ENCODE results near the gene ALS2CL.

The ALS2CL gene

GRCh38 chr3:46679681-46680080 is 13.8 kb downstream of the ALS2CL start:
- H3K4me1 ChIP-seq (ENCODE audit: control insufficient read depth in 5 of 5, insufficient read depth in 5 of 5, low read length in 5 of 5): peaks cover 0 to 22% (median 5%) of the 10 kb centered on the region in 5 donors
- H3K27me3 ChIP-seq (ENCODE audit: control insufficient read depth in 5 of 5, insufficient read depth in 4 of 5, low read length in 5 of 5): no peaks in the 10 kb centered on the region
- peaks cover 0 to 81% (median 32%) of the 10 kb centered on the region in 5 donors for H3K36me3 ChIP-seq (ENCODE audit: control insufficient read depth in 5 of 5, insufficient read depth in 5 of 5, low read length in 5 of 5)
- H3K9ac ChIP-seq (ENCODE audit: low read length in 5 of 5): no peak overlapping the region
- H3K9me3 ChIP-seq (ENCODE audit: control insufficient read depth in 5 of 5, low read length in 5 of 5): no peaks in the 10 kb centered on the region
- H3K27ac ChIP-seq (ENCODE audit: low read depth, low read length): no peak overlapping the region
- no peak overlapping the region for H3K4me3 ChIP-seq (ENCODE audit: low read depth in 1 of 5, low read length in 5 of 5)

DNA sequence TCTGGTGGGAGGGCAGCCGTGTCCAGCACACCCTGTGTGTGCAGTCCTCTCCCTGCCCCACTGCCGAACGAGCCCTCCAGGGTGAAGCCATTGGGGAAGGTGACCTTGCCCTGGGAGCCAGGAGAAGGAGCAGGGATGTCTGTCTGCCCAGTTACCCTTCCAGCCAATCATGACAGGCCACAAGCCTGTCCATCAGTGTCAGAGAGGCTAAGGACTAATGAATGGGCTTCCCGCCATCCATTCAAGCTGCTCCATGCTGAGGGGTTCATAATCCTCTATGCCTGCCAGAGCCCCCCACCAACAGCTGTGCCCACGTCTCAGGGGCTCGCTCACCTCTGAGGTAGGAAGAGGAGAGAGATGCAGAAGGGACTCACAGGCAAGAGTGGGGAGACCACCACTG is 15.2 kb downstream of the ALS2CL start:
- Histone ChIP-seq H3K4me1 (ENCODE audit: control insufficient read depth in 5 of 5, insufficient read depth in 5 of 5, low read length in 5 of 5) (peaks cover 0 to 22% (median 5%) of the 10 kb centered on the region in 5 donors), H3K9me3 (ENCODE audit: control insufficient read depth in 5 of 5, low read length in 5 of 5) (no peaks in the 10 kb centered on the region), H3K27me3 (ENCODE audit: control insufficient read depth in 5 of 5, insufficient read depth in 4 of 5, low read length in 5 of 5) (no peaks in the 10 kb centered on the region), H3K9ac (ENCODE audit: low read length in 5 of 5) (no peak overlapping the region), H3K27ac (ENCODE audit: low read depth, low read length) (no peak overlapping the region), H3K36me3 (ENCODE audit: control insufficient read depth in 5 of 5, insufficient read depth in 5 of 5, low read length in 5 of 5) (peaks cover 0 to 81% (median 36%) of the 10 kb centered on the region in 5 donors), H3K4me3 (ENCODE audit: low read depth in 1 of 5, low read length in 5 of 5) (no peak overlapping the region)

- Histone ChIP-seq H3K27ac (ENCODE audit: low read depth, low read length) (no peak overlapping the region), H3K9ac (ENCODE audit: low read length in 5 of 5) (no peak overlapping the region), H3K36me3 (ENCODE audit: control insufficient read depth in 5 of 5, insufficient read depth in 5 of 5, low read length in 5 of 5) (peaks cover 0 to 78% (median 39%) of the 10 kb centered on the region in 5 donors), H3K9me3 (ENCODE audit: control insufficient read depth in 5 of 5, low read length in 5 of 5) (no peaks in the 10 kb centered on the region), H3K4me1 (ENCODE audit: control insufficient read depth in 5 of 5, insufficient read depth in 5 of 5, low read length in 5 of 5) (peaks cover 0 to 19% (median 5%) of the 10 kb centered on the region in 5 donors), H3K4me3 (ENCODE audit: low read depth in 1 of 5, low read length in 5 of 5) (no peak overlapping the region), H3K27me3 (ENCODE audit: control insufficient read depth in 5 of 5, insufficient read depth in 4 of 5, low read length in 5 of 5) (no peaks in the 10 kb centered on the region)
Measured at GRCh38 chr3:46677411-46677726, 16.1 kb downstream of the ALS2CL start.

- no peak overlapping the region for H3K27ac ChIP-seq (ENCODE audit: low read depth, low read length)
- peaks cover 0 to 76% (median 41%) of the 10 kb centered on the region in 5 donors for H3K36me3 ChIP-seq (ENCODE audit: control insufficient read depth in 5 of 5, insufficient read depth in 5 of 5, low read length in 5 of 5)
- no peak overlapping the region for H3K9ac ChIP-seq (ENCODE audit: low read length in 5 of 5)
- no peak overlapping the region for H3K4me3 ChIP-seq (ENCODE audit: low read depth in 1 of 5, low read length in 5 of 5)
- no peaks in the 10 kb centered on the region for H3K9me3 ChIP-seq (ENCODE audit: control insufficient read depth in 5 of 5, low read length in 5 of 5)
- peaks cover 0 to 15% (median 5%) of the 10 kb centered on the region in 5 donors for H3K4me1 ChIP-seq (ENCODE audit: control insufficient read depth in 5 of 5, insufficient read depth in 5 of 5, low read length in 5 of 5)
- H3K27me3 ChIP-seq (ENCODE audit: control insufficient read depth in 5 of 5, insufficient read depth in 4 of 5, low read length in 5 of 5): no peaks in the 10 kb centered on the region
Measured at GRCh38 chr3:46676601-46677410, 16.7 kb downstream of the ALS2CL start.

DNA sequence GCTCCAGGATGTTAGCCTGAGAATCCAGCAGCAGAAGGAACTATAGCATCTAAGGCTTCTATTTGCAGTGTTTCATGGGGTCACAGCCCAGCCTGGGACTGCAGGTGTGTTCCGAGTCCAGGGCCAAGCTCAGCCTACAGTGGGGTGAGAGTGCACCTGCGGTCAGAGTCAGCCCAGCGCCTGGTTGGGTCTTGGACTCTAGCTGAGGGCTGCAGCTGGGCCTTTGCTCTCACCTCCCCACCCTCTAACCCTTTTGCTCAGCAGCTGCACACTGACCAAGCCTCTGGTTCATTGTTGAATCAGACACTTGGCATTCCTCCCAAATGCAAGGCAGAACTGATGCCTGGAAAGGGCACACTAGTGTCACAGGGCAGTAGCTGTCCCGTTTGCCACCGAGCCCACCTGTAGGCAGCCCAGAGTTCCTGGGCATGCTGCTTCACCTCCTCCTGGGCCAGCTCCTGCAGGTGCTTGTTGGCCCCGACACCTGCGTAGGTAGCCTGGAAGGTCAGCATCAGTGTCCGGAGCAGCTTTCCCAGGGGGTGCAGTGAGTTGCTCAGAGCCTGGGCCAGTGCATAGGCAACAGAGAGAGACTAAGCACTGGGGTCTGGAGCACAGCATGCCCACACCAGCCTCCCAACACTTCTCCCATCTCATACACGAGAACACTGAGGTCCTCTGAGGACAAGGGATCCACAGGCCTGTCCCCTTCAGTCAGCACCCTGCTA is 17.5 kb downstream of the ALS2CL start:
- Histone ChIP-seq H3K4me3 (ENCODE audit: low read depth in 1 of 5, low read length in 5 of 5) (no peak overlapping the region), H3K9ac (ENCODE audit: low read length in 5 of 5) (no peak overlapping the region), H3K4me1 (ENCODE audit: control insufficient read depth in 5 of 5, insufficient read depth in 5 of 5, low read length in 5 of 5) (peaks cover 0 to 11% (median 5%) of the 10 kb centered on the region in 5 donors), H3K27ac (ENCODE audit: low read depth, low read length) (no peak overlapping the region), H3K9me3 (ENCODE audit: control insufficient read depth in 5 of 5, low read length in 5 of 5) (no peaks in the 10 kb centered on the region), H3K36me3 (ENCODE audit: control insufficient read depth in 5 of 5, insufficient read depth in 5 of 5, low read length in 5 of 5) (peaks cover 0 to 78% (median 46%) of the 10 kb centered on the region in 5 donors), H3K27me3 (ENCODE audit: control insufficient read depth in 5 of 5, insufficient read depth in 4 of 5, low read length in 5 of 5) (no peaks in the 10 kb centered on the region)

GRCh38 chr3:46675426-46675825 is 18.1 kb downstream of the ALS2CL start:
- Histone ChIP-seq H3K27ac (ENCODE audit: low read depth, low read length) (no peak overlapping the region), H3K4me1 (ENCODE audit: control insufficient read depth in 5 of 5, insufficient read depth in 5 of 5, low read length in 5 of 5) (peaks cover 0 to 11% (median 5%) of the 10 kb centered on the region in 5 donors), H3K27me3 (ENCODE audit: control insufficient read depth in 5 of 5, insufficient read depth in 4 of 5, low read length in 5 of 5) (no peaks in the 10 kb centered on the region), H3K9me3 (ENCODE audit: control insufficient read depth in 5 of 5, low read length in 5 of 5) (no peaks in the 10 kb centered on the region), H3K9ac (ENCODE audit: low read length in 5 of 5) (no peak overlapping the region), H3K4me3 (ENCODE audit: low read depth in 1 of 5, low read length in 5 of 5) (no peak overlapping the region), H3K36me3 (ENCODE audit: control insufficient read depth in 5 of 5, insufficient read depth in 5 of 5, low read length in 5 of 5) (peaks cover 0 to 74% (median 45%) of the 10 kb centered on the region in 5 donors)

- Histone ChIP-seq H3K9me3 (ENCODE audit: control insufficient read depth in 5 of 5, low read length in 5 of 5) (no peaks in the 10 kb centered on the region), H3K27ac (ENCODE audit: low read depth, low read length) (no peak overlapping the region), H3K4me1 (ENCODE audit: control insufficient read depth in 5 of 5, insufficient read depth in 5 of 5, low read length in 5 of 5) (peaks cover 0 to 11% (median 5%) of the 10 kb centered on the region in 5 donors), H3K9ac (ENCODE audit: low read length in 5 of 5) (no peak overlapping the region), H3K36me3 (ENCODE audit: control insufficient read depth in 5 of 5, insufficient read depth in 5 of 5, low read length in 5 of 5) (peaks cover 0 to 63% (median 37%) of the 10 kb centered on the region in 5 donors), H3K4me3 (ENCODE audit: low read depth in 1 of 5, low read length in 5 of 5) (no peak overlapping the region), H3K27me3 (ENCODE audit: control insufficient read depth in 5 of 5, insufficient read depth in 4 of 5, low read length in 5 of 5) (no peaks in the 10 kb centered on the region)
Measured at GRCh38 chr3:46674031-46674845, 19.2 kb downstream of the ALS2CL start.

GRCh38 chr3:46673151-46674030 is 20.1 kb downstream of the ALS2CL start:
- Histone ChIP-seq H3K27me3 (ENCODE audit: control insufficient read depth in 5 of 5, insufficient read depth in 4 of 5, low read length in 5 of 5) (no peaks in the 10 kb centered on the region), H3K9ac (ENCODE audit: low read length in 5 of 5) (no peak overlapping the region), H3K4me3 (ENCODE audit: low read depth in 1 of 5, low read length in 5 of 5) (no peak overlapping the region), H3K9me3 (ENCODE audit: control insufficient read depth in 5 of 5, low read length in 5 of 5) (no peaks in the 10 kb centered on the region), H3K27ac (ENCODE audit: low read depth, low read length) (no peak overlapping the region), H3K4me1 (ENCODE audit: control insufficient read depth in 5 of 5, insufficient read depth in 5 of 5, low read length in 5 of 5) (peaks cover 0 to 11% (median 5%) of the 10 kb centered on the region in 5 donors), H3K36me3 (ENCODE audit: control insufficient read depth in 5 of 5, insufficient read depth in 5 of 5, low read length in 5 of 5) (peaks cover 0 to 58% (median 37%) of the 10 kb centered on the region in 5 donors)

DNA sequence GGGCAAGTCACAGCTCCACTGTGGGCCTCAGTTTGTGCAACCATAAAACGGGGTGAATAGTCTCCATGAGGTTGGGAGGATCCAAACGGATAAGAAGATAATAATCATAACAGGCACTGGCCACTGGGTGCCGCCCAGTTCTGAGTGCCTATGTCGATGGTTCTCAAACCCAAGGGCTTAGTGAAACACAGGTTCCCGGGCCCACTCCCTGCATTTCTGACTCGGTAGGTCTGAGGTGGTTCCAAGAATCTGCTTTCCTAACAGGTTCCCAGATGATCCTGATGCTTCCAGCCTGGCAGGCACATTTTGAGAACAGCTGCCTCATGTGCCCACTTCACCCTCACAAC is 21.2 kb downstream of the ALS2CL start:
- peaks cover 0 to 56% (median 37%) of the 10 kb centered on the region in 5 donors for H3K36me3 ChIP-seq (ENCODE audit: control insufficient read depth in 5 of 5, insufficient read depth in 5 of 5, low read length in 5 of 5)
- H3K4me1 ChIP-seq (ENCODE audit: control insufficient read depth in 5 of 5, insufficient read depth in 5 of 5, low read length in 5 of 5): peaks cover 0 to 8% (median 4%) of the 10 kb centered on the region in 5 donors
- H3K9me3 ChIP-seq (ENCODE audit: control insufficient read depth in 5 of 5, low read length in 5 of 5): no peaks in the 10 kb centered on the region
- H3K9ac ChIP-seq (ENCODE audit: low read length in 5 of 5): no peak overlapping the region
- no peak overlapping the region for H3K4me3 ChIP-seq (ENCODE audit: low read depth in 1 of 5, low read length in 5 of 5)
- no peak overlapping the region for H3K27ac ChIP-seq (ENCODE audit: low read depth, low read length)
- H3K27me3 ChIP-seq (ENCODE audit: control insufficient read depth in 5 of 5, insufficient read depth in 4 of 5, low read length in 5 of 5): no peaks in the 10 kb centered on the region
